NCI-H2107 treated with DMSO at 0.1 percent for 48 hours (cell line): ENCODE measurements around the gene OR2F1.

Experiments used
- DNase-seq: peaks from one replicate; lab custom pipeline; 2025; ENCODE audit not compliant: unreplicated experiment; lab: John Stamatoyannopoulos, UW

The OR2F1 gene

DNA sequence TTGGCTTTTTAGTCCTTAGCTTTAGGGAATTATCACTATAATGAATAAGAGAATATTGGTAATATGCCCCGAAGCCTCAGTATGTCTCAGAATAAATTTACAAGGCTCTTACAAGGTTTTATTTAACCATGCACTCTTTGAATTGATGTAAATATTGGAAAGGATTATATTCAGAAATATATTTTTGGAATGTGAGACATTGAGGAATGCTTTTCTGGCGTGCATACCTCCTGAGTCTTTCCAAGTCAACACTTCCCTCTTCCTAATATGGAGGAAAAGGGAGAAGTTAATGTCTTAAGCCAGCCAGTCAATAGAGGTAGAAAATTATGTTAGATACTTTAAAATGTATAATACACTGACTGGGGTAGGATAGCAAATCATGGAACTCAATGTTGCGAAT lies 1.2 kb upstream of the OR2F1 start:
- no peak for DNase-seq

DNA sequence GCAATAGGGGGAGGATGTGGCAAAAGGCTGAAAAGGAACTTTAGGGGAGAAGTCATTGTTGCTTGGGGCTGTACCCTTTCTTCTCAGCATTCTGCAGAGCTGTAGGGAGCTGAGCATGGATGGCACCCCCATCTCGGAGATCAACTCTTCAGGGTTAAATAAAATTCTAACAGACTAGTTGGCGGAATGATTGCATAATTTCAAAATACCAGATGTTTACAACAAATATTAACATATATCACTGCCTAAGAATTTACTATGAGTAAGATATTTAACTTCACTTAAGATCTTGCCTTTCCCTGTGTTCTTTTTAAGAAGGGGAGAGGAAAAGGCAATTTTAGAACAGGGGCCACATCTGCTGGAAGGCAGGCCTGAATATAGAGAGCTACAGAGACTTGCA lies 509 bp upstream of the OR2F1 start:
- no peak for DNase-seq

- DNase-seq: no peak
Observed at GRCh38 chr7:143958781-143959180, 4.1 kb downstream of the OR2F1 start.

GRCh38 chr7:143960813-143961610 lies 6.4 kb downstream of the OR2F1 start:
- DNase-seq: no peak

DNA sequence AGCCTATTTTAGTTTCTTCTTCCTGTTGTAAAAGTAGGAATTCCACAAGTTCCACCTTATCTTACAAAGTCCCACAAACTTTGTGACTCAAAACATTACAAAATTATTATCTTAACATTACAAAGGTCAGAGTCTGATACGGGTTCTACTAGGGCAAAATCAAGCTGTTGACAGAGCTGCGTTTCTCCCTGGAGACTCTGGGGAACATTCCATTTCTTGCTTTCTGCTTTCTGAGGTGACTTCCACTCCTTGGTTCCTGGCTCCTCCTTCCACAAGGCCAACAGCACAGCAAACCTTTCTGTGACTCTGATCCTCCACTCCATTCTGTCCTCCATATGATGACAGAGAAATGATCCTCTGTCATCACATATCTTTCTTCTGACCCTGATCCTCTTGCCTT lies 10.6 kb downstream of the OR2F1 start:
- no peak for DNase-seq

DNA sequence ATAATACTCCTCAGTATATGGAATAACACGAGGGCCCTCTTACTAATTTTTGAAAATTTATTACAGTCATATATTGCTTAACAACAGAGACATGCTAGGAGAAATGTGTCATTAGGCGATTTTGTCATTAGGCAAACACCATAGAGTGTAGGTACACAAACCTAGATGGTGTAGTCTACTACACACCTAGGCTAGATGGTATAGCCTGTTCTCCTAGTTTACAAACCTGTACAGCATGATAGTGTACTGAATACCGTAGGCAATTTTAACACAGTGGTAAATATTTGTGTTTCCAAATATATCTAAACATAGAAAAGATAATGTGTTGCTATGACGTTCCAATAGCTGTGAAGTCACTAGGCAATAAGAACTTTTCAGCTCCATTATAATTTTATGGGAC lies 12.8 kb downstream of the OR2F1 start:
- no peak for DNase-seq

DNA sequence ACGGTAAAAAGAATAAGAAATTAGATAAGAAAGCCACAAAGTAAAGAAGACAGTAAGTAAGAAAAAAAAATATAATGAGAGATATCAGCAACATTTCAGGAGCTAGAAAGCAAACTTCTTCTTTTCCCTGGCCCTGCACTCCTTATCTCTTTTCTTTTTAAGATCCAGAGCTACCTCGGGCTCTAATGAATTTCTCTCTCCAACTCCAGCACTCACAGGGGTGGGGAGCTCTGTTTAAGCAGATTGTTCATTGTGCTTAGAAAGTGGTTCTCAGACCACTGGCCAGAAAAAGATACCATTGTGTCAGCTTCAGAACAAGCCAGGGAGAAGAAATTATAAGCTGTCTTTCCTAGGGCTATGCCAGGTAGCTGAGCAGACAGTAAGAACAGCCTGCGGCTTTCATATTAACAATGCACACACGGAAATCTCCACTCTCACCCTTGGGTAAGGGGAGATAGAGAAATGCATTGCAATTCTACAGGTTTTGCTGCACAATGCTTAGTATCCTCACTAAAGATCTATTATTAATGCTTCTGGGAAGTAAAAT lies 19.3 kb downstream of the OR2F1 start:
- no peak for DNase-seq

- DNase-seq: no peak
Observed at GRCh38 chr7:143974459-143974858, 19.8 kb downstream of the OR2F1 start.

GRCh38 chr7:143975617-143976016 lies 21.0 kb downstream of the OR2F1 start:
- no peak for DNase-seq

- no peak for DNase-seq
Observed at GRCh38 chr7:143978585-143978984, 23.9 kb downstream of the OR2F1 start.

- no peak for DNase-seq
Observed at GRCh38 chr7:143979359-143979758, 24.7 kb downstream of the OR2F1 start.

- DNase-seq: no peak
Observed at GRCh38 chr7:143979998-143980397, 25.4 kb downstream of the OR2F1 start.

GRCh38 chr7:143980746-143981510 lies 26.3 kb downstream of the OR2F1 start:
- no peak for DNase-seq

GRCh38 chr7:143983960-143984359 lies 29.3 kb downstream of the OR2F1 start:
- no peak for DNase-seq

DNA sequence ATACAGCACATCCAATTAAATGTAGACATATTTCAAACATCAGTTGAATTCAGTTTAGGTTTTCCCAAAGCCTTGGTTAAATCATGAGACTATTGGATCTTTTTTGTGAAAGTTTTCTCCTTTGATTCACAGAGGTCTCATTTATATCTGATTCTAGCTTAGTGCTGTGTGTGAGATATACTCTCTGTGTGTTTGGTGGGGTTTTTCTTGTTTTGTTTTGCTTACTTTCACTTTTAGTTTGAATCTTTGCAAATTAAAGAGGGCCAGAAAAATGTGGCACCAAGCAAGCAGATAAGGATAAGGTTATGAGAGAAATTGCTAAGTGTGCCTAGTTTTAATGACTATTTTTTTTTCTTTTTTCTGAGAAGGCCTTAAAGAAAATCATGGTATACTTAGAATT lies 32.9 kb downstream of the OR2F1 start:
- DNase-seq: no peak

GRCh38 chr7:143988976-143989745 lies 34.5 kb downstream of the OR2F1 start:
- DNase-seq: no peak

DNA sequence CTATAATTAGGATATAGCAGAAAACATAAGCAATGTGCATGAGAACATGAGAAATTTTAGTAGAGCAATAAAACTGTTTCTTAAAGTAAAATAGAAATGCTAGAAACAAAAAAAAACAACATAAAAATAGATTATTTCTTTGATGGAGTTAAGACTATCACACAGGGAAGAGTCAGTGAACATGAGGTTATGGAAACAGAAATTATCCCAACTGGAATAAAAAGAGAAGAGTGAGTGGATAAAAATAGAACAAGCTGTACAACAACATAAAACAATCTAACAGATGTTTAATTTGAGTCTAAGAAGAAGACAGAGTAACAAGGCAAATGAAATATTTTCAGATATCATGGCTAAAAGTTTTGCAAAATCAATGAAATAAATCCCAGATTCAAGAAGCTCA lies 38.0 kb downstream of the OR2F1 start:
- no peak for DNase-seq

DNA sequence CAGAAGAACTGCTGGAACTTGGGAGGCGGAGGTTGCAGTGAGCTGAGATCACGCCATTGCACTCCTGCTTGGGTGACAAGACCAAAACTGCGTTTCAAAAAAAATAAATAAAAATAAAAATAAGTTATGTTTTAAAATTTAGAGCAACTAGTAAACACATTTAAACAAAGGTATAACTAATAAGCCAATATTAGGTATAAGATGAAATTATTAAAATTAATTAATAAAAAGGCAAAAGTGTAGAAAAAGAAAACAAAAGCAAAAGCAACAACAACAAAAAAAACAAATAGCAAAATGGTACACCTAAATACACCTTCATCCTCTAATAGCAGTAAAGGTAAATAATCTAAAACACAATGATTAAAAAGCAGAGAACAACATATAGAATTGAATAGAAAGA lies 39.3 kb downstream of the OR2F1 start:
- no peak for DNase-seq

DNA sequence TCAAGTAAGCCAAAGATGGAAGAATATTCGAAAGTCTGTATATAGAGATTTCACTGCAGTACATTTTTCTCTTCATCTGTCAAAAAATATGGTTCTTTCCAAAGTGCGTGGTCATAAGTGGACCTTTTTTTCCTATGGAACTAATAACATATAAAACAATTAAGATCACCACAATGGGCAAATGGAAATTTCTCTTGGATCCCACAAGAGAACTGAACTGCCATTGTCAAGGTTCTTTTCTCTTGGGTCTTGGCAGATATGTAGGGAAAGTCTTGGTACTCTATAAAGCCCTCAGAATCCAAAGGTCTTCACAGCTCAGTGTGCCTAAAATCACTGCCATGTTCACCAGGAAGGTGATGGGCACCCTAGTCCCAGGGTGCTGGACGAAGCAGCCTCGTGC lies 45.4 kb downstream of the OR2F1 start, which contains the start of gene OR6B1:
Gene OR6B1, plus strand, starts transcription at position 301 of the 400 bp plus-strand sequence. CDS start 3,677 bp downstream, outside the sequence.
- DNase-seq: no peak

- no peak for DNase-seq
Observed at GRCh38 chr7:144001543-144001942, 46.9 kb downstream of the OR2F1 start.

DNA sequence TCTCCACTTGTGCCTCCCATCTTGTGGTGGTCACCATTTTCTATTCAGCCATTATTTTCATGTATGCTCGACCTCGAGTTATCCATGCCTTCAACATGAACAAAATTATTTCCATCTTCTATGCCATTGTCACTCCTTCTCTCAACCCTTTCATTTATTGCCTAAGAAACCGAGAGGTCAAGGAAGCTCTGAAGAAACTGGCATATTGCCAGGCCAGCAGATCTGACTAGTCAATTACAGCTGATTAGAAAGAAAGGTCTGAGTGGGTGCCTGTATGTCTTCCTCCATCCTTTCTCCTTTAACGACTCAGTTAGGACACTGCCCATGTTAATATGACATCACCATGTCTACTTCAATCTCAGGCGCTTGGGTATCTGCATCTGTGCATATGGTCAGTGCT lies 50.1 kb downstream of the OR2F1 start:
- DNase-seq: no peak
